HL-60 (cell line): ENCODE results near the gene RNF145.

ENCODE experiments used
- CTCF ChIP-seq: IDR thresholded peaks from one replicate; pipeline ENCODE4 v1.5.1; 2011; ENCODE audit warnings: low read length, control low read depth, inconsistent platforms; ENCODE audit not compliant: insufficient read depth
- GABPA ChIP-seq: IDR thresholded peaks from 2 replicates; pipeline ENCODE4 v1.6.1; 2012; ENCODE audit warnings: low read depth
- POLR2AphosphoS5 ChIP-seq: IDR thresholded peaks from 2 replicates; pipeline ENCODE4 v1.6.1; 2012; ENCODE audit warnings: low read depth
- REST ChIP-seq: IDR thresholded peaks from 2 replicates; pipeline ENCODE4 v1.6.1; 2012; ENCODE audit warnings: low read depth; ENCODE audit not compliant: insufficient replicate concordance
- SPI1 ChIP-seq: IDR thresholded peaks from 2 replicates; pipeline ENCODE4 v1.6.1; 2012; ENCODE audit warnings: low read depth, mild to moderate bottlenecking, borderline replicate concordance

GRCh38 chr5:159214486-159215271 is 5.3 kb upstream of the RNF145 start:
- TF ChIP-seq CTCF = no peak
- no peak for TF ChIP-seq REST
- no peak for TF ChIP-seq GABPA
- TF ChIP-seq POLR2AphosphoS5 = no peak
- no peak for TF ChIP-seq SPI1
